Measurements from ENCODE around the gene CD22. TPM values are rescaled to one million over a fixed set of nuclear protein-coding genes. Genes with fewer than 3 reads are reported as not detected.
"Not testable (repeated sequence)": the region's sequence is repeated elsewhere in the genome, so short reads cannot be mapped to it uniquely, and the experiment has no call there.

CD22 gene
- total and polyA plus RNA-seq, 8 donors: 5.2 to 63.2 (median 12.0) TPM

DNA sequence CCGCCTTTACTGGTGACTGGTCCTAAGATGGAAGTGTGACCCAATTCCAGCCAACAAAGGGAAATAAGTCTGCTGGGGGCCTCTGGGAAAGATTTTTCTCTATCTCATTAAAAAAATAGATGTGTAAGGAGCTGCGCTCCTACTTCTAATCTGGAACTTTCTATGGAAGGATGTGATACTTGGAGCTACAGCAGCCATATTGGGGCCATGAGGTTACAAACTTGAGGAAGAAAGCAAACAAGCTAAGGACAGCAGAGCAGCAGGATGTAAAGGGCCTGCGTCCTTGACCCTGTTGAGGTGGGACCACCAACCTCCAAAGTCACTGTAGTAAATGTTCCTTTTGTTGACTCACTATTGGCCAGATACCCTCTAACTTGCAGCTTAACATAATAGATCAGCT is 49.4 kb downstream of the CD22 start:
- TF ChIP-seq, protein P1, sequence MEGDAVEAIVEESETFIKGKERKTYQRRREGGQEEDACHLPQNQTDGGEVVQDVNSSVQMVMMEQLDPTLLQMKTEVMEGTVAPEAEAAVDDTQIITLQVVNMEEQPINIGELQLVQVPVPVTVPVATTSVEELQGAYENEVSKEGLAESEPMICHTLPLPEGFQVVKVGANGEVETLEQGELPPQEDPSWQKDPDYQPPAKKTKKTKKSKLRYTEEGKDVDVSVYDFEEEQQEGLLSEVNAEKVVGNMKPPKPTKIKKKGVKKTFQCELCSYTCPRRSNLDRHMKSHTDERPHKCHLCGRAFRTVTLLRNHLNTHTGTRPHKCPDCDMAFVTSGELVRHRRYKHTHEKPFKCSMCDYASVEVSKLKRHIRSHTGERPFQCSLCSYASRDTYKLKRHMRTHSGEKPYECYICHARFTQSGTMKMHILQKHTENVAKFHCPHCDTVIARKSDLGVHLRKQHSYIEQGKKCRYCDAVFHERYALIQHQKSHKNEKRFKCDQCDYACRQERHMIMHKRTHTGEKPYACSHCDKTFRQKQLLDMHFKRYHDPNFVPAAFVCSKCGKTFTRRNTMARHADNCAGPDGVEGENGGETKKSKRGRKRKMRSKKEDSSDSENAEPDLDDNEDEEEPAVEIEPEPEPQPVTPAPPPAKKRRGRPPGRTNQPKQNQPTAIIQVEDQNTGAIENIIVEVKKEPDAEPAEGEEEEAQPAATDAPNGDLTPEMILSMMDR (IDR thresholded peaks at IDR 0.05): no peak
- intact Hi-C loops (cut with DNase I): no loop called here

DNA sequence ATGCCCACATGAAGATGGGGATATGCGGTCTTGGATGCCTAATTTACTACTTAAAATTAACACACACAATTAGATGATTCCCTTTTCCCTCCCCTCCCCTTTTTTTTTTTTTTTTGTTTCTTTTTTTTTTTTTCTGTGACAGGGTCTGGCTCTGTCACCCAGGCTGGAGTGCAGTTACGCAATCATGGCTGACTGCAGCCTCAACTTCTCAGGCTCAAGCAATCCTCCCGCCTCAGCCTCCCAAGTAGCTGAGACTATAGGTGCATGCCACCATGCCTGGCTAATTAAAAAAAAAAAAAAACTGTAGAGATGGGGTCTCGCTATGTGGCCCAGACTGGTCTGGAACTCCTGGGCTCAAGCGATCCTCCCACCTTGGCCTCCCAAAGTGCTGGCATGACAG is 50.6 kb downstream of the CD22 start:
- H3K4me3 ChIP-seq; ATAC-seq; DNase-seq; H3K4me1 ChIP-seq; H3K36me3 ChIP-seq; intact Hi-C loops (cut with DNase I); H3K27ac ChIP-seq; H3K9me3 ChIP-seq: not testable (repeated sequence)
- peaks cover 0 to 27% of the 10 kb centered on the region in 2 donors for H3K27me3 ChIP-seq

More for the DNA sequence above, 49.4 kb downstream of the CD22 start:
- no peak overlapping the region for H3K4me3 ChIP-seq
- H3K4me1 ChIP-seq: no peaks in the 10 kb centered on the region
- no peaks in the 10 kb centered on the region for H3K9me3 ChIP-seq
- DNase-seq (no peak), ATAC-seq (no peak)
- peaks cover 0 to 25% of the 10 kb centered on the region in 2 donors for H3K27me3 ChIP-seq
- no peak overlapping the region for H3K27ac ChIP-seq
- no peaks in the 10 kb centered on the region for H3K36me3 ChIP-seq

DNA sequence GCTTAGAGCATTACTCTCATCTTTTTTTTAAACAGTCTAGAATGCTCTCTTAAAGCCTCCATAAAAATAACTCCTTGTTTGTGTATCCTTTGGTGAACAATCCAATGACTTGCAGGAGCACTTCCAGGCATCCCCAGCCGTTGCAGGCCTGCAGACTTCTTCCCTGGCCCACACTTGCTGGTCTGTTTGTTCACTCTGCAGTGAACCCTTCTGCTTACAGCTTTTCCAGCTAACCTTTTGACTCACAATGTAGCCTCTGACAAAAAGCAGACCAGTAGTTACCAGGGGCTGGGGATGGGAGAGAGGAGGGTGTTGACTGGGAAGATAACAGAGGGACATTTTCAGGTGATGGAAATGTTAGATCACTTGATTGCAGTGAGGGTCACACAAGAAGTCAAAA is 51.0 kb downstream of the CD22 start:
- TF ChIP-seq, protein P1 (IDR thresholded peaks at IDR 0.05): no peak
- Histone ChIP-seq H3K4me3 (no peak overlapping the region), H3K36me3 (no peaks in the 10 kb centered on the region), H3K9me3 (no peaks in the 10 kb centered on the region), H3K27me3 (peaks cover 0 to 27% of the 10 kb centered on the region in 2 donors), H3K27ac (no peak overlapping the region), H3K4me1 (no peaks in the 10 kb centered on the region)
- DNase-seq (no peak), ATAC-seq (no peak)
- intact Hi-C loops (cut with DNase I): no loop called here

DNA sequence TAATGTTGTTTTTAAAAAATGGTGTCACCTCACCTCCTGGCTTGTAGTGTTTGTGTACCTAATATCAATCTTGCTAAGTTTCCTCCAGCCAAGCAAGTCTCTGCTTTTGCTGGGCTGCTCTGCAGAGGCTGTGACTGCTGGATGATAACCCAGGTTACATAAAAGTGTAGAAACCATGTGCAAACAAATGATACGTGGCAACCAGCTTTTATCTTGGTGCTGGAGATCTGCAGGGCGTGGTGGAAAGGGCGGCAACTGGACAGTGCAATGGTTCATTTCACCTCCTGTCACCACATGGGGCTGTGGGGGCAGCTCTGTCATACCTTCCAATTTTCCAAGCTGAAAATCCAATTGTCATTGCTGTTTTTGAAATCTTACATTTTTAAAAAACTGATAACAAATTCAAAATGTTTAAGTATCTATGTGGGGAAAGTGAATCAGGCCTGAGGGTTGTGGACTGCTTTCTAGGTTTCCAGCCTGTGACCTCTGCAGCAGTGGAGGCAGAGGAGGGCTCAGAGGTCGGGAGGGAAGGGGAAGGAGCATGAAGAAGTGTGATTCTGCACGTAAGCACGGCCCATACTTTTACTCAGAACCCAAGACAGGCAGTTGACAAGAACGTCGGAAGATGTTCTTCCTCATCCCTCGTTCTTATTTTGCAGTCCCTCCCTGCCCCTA is 51.6 kb downstream of the CD22 start:
- no peak for ATAC-seq
- no peak for DNase-seq
- Histone ChIP-seq H3K36me3 (no peaks in the 10 kb centered on the region), H3K9me3 (peaks cover 0 to 5% of the 10 kb centered on the region in 2 donors), H3K27me3 (peaks cover 0 to 27% of the 10 kb centered on the region in 2 donors), H3K27ac (no peak overlapping the region), H3K4me3 (no peak overlapping the region), H3K4me1 (no peaks in the 10 kb centered on the region)
- intact Hi-C loops (cut with DNase I): no loop called here
- TF ChIP-seq, protein P1 (IDR thresholded peaks at IDR 0.05): no peak

DNA sequence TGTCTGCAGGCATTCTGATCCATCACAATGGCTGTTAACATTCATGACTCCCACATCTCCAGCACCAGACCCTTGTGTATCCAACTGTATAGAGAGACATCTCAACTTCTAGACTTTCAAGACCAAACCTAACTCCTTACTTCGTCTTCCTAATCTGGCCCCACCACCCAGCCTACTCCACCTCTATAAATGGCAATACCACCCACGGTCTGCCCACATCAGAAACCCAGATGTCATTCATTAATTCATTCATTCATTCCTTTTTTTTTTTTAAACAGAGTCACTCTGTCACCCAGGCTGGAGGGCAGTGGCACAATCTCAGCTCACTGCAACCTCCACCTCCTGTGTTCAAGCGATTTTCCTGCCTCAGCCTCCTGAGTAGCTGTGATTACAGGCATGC is 52.3 kb downstream of the CD22 start:
- ATAC-seq (no peak), DNase-seq (no peak)
- H3K9me3 ChIP-seq: peaks cover 0 to 12% of the 10 kb centered on the region in 2 donors
- intact Hi-C loops (cut with DNase I): no loop called here
- TF ChIP-seq, protein P1 (IDR thresholded peaks at IDR 0.05): no peak
- no peak overlapping the region for H3K4me3 ChIP-seq
- no peaks in the 10 kb centered on the region for H3K4me1 ChIP-seq
- H3K36me3 ChIP-seq: no peaks in the 10 kb centered on the region
- H3K27ac ChIP-seq: no peak overlapping the region
- peaks cover 0 to 27% of the 10 kb centered on the region in 2 donors for H3K27me3 ChIP-seq

DNA sequence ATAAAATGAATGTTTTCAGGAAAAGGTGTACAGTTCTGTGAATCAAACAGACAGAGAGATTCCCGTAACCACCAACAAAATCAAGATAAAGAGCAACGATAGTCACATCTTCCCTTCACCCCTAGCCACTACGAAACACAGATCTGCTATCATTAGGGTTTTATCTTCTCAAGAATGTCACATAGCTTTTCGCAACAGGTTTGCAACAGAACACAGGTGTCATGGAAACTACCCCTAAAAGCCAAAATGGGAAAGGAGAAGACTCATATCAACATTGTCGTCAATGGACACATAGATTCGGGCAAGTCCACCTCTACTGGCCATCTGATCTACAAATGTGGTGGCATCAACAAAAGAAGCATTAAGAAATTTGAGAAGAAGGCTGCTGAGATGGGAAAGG is 52.9 kb downstream of the CD22 start:
- DNase-seq (no peak), ATAC-seq (no peak)
- peaks cover 0 to 15% of the 10 kb centered on the region in 2 donors for H3K9me3 ChIP-seq
- H3K4me1 ChIP-seq: no peaks in the 10 kb centered on the region
- TF ChIP-seq, protein P1 (IDR thresholded peaks at IDR 0.05): no peak
- no peak overlapping the region for H3K4me3 ChIP-seq
- no peak overlapping the region for H3K27ac ChIP-seq
- peaks cover 0 to 27% of the 10 kb centered on the region in 2 donors for H3K27me3 ChIP-seq
- no peaks in the 10 kb centered on the region for H3K36me3 ChIP-seq
- intact Hi-C loops (cut with DNase I): no loop called here
